ENCODE results near the gene VASH2. TPM values are rescaled to one million over a fixed set of nuclear protein-coding genes. Genes with fewer than 3 reads are reported as not detected.
"Not testable (repeated sequence)": the region's sequence is repeated elsewhere in the genome, so short reads cannot be mapped to it uniquely, and the experiment has no call there.

VASH2 gene
- total RNA-seq, 1 donor from 2014 or later = 15.8 TPM

DNA sequence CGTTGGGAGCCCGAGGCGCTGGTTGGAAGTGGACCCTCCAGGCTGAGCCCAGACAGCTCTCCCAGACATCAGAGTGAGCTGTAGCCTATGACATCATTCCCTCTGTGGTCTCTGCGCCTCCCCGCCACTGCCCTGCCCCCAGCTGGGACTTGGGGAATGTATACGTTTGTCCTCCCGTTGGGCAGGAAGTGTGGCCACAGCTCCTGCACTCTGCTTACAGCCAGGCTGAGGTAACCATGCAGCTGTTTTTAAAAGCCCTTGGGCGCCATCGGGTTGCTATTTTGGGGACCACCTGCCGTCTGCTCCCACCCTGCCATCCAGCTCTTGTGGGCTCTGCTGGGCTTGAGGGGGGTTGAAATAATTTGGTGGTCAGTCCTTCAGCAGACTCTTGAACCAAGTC lies 7.8 kb downstream of the VASH2 start:
- H3K27ac Mint-ChIP-seq = no peak overlapping the region
- no peak for DNase-seq (ENCODE audit: low spot score, unreplicated experiment)
- TF ChIP-seq, protein P1, sequence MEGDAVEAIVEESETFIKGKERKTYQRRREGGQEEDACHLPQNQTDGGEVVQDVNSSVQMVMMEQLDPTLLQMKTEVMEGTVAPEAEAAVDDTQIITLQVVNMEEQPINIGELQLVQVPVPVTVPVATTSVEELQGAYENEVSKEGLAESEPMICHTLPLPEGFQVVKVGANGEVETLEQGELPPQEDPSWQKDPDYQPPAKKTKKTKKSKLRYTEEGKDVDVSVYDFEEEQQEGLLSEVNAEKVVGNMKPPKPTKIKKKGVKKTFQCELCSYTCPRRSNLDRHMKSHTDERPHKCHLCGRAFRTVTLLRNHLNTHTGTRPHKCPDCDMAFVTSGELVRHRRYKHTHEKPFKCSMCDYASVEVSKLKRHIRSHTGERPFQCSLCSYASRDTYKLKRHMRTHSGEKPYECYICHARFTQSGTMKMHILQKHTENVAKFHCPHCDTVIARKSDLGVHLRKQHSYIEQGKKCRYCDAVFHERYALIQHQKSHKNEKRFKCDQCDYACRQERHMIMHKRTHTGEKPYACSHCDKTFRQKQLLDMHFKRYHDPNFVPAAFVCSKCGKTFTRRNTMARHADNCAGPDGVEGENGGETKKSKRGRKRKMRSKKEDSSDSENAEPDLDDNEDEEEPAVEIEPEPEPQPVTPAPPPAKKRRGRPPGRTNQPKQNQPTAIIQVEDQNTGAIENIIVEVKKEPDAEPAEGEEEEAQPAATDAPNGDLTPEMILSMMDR (IDR thresholded peaks at IDR 0.05; ENCODE audit: unreplicated experiment) = no peak
- no peaks in the 10 kb centered on the region for H3K27me3 Mint-ChIP-seq
- H3K36me3 Mint-ChIP-seq (ENCODE audit: insufficient read depth) = peaks cover 13% of the 10 kb centered on the region
- no peak overlapping the region for H3K4me3 Mint-ChIP-seq (ENCODE audit: low read depth)
- H3K4me1 Mint-ChIP-seq (ENCODE audit: low read depth) = no peaks in the 10 kb centered on the region
- H3K9me3 Mint-ChIP-seq (ENCODE audit: low read depth) = no peaks in the 10 kb centered on the region

DNA sequence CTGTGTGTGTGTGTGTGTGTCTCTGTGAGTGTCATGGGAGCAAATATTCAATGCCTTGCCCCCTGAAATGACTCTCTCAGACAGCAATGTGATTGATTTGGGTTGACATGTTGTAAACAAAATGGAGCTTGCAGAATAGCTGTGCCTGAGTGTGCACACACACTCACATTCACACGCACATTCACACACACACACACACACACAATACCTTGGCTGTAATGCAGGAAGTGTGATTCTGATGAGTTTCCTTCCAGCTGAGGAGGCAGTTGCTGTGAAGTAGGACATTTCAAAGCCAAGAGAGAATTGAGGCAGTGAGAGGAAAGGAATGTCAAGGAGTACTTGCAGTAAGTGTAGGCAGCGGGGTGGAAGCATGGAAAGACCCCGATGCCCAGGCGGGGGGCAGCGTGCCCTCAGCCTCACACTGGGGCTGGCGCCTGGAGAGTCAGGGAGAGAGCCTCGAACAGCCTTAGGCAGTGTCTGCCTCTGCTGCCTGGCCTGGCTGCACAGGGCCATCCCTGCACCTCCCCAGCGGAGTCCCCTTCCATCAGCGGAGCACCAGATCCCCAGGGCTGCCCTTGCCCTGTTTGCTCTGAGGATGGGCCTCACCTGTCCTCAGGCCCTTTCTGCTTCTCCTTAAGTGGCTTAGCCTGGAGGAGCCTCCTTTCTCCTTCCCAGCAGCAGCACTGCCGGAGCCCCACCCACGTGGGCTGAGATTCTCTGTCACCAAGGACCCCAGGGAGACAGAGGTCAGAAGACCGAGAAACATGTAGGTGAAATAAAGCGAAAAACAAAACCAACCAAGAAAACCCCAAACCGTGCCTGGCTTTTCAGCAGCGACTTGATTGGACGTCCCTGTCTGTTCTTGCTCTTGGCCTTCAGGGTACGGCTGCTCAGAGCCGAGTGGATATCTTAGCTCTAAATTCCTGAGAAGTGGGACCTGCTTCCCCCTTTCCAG lies 9.2 kb downstream of the VASH2 start:
- TF ChIP-seq, protein P1 (IDR thresholded peaks at IDR 0.05; ENCODE audit: unreplicated experiment) = no peak
- DNase-seq (ENCODE audit: low spot score, unreplicated experiment) = no peak
- Mint-ChIP-seq H3K27ac (no peak overlapping the region), H3K36me3 (ENCODE audit: insufficient read depth) (peaks cover 11% of the 10 kb centered on the region), H3K27me3 (no peaks in the 10 kb centered on the region), H3K4me1 (ENCODE audit: low read depth) (no peaks in the 10 kb centered on the region), H3K9me3 (ENCODE audit: low read depth) (no peaks in the 10 kb centered on the region), H3K4me3 (ENCODE audit: low read depth) (no peak overlapping the region)

DNA sequence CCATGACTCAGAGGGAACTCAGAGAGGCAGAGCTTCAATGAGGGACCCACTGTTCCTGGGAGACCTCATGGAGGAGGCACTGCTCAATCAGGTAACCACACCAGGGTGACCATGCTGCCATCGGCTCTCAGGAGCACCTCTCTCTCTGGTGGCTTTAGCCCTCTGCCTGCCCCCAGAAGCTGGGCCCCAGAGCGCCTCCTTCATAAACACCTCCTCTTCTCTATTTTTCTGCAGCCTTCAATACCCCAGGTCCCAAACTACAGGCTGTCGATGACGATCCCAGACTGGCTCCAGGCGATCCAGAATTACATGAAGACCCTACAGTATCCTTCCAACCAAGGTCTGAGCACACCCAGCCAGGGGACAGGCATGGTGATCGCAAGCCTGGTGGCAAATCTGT lies 10.6 kb downstream of the VASH2 start:
- Mint-ChIP-seq H3K36me3 (ENCODE audit: insufficient read depth) (peaks cover 11% of the 10 kb centered on the region), H3K27ac (no peak overlapping the region), H3K4me1 (ENCODE audit: low read depth) (no peaks in the 10 kb centered on the region), H3K9me3 (ENCODE audit: low read depth) (no peaks in the 10 kb centered on the region), H3K4me3 (ENCODE audit: low read depth) (no peak overlapping the region), H3K27me3 (no peaks in the 10 kb centered on the region)
- no peak for DNase-seq (ENCODE audit: low spot score, unreplicated experiment)
- TF ChIP-seq, protein P1 (IDR thresholded peaks at IDR 0.05; ENCODE audit: unreplicated experiment) = no peak

DNA sequence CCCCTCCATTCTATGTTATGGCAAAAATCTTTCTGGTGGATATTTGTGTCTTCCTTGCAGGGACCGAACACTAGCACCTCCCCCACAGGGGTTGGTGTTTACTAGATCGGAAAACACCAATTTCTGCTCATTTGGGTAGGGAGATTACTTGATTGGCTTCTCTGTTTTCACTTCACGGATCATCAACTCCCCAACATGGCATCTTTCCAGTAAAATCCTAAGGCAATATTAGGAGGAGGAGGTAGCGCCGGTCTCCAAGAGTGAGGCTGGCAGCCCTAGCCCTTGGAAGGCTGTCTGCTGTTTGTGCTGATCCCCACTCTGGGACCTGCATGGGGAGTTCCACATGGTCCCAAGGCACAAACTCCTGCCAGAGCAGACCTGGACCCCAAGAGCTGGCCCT lies 12.2 kb downstream of the VASH2 start:
- Mint-ChIP-seq H3K27me3 (no peaks in the 10 kb centered on the region), H3K36me3 (ENCODE audit: insufficient read depth) (peaks cover 8% of the 10 kb centered on the region), H3K27ac (no peak overlapping the region), H3K4me1 (ENCODE audit: low read depth) (no peaks in the 10 kb centered on the region), H3K4me3 (ENCODE audit: low read depth) (no peak overlapping the region), H3K9me3 (ENCODE audit: low read depth) (no peaks in the 10 kb centered on the region)
- DNase-seq (ENCODE audit: low spot score, unreplicated experiment) = no peak
- TF ChIP-seq, protein P1 (IDR thresholded peaks at IDR 0.05; ENCODE audit: unreplicated experiment) = no peak

DNA sequence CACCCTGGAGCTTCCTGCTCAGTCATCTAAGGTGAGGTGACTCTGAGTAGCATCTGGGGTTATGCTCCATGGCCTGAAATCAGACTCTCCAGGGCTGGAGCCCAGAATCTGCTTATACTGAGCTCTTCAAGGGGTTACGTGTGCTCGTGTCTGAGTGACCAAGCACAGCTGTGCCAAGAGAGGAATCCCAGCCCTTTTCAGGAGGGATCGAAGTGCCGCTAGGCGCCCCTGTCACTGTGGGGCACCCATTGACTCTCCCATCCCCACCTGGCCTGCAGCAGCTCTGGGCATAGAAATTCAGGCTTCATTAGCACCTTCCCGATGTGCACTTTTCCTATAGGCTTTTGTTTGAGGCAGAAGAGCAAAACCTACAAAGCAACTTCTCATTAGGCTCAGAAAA lies 13.8 kb downstream of the VASH2 start:
- no peaks in the 10 kb centered on the region for H3K4me1 Mint-ChIP-seq (ENCODE audit: low read depth)
- TF ChIP-seq, protein P1 (IDR thresholded peaks at IDR 0.05; ENCODE audit: unreplicated experiment) = no peak
- no peak overlapping the region for H3K27ac Mint-ChIP-seq
- H3K4me3 Mint-ChIP-seq (ENCODE audit: low read depth) = no peak overlapping the region
- H3K27me3 Mint-ChIP-seq = no peaks in the 10 kb centered on the region
- H3K9me3 Mint-ChIP-seq (ENCODE audit: low read depth) = no peaks in the 10 kb centered on the region
- peaks cover 8% of the 10 kb centered on the region for H3K36me3 Mint-ChIP-seq (ENCODE audit: insufficient read depth)
- no peak for DNase-seq (ENCODE audit: low spot score, unreplicated experiment)

DNA sequence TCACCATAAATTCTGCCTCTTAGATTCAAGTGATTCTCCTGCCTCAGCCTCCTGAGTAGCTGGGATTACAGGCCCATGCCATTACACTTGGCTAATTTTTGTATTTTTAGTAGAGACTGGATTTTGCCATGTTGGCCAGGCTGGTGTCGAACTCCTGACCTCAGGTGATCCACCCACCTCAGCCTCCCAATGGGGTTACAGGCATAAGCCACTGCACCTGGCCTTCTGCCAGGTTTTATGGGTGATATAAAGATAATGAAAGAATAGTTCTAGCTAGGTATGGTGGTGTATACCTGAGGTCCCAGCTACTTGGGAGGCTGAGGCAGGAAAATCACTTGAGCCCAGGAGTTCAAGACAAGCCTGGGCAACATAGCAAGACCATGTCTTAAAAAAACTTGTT lies 14.7 kb downstream of the VASH2 start:
- H3K27ac Mint-ChIP-seq; H3K4me1 Mint-ChIP-seq (ENCODE audit: low read depth); H3K36me3 Mint-ChIP-seq (ENCODE audit: insufficient read depth); H3K9me3 Mint-ChIP-seq (ENCODE audit: low read depth); DNase-seq (ENCODE audit: low spot score, unreplicated experiment); H3K4me3 Mint-ChIP-seq (ENCODE audit: low read depth); H3K27me3 Mint-ChIP-seq: not testable (repeated sequence)

Data from progenitor cell of endocrine pancreas (in vitro differentiated cells).